HG03565 (cell line): Measurements from ENCODE around the gene ELOVL1.
"Not testable (repeated sequence)": the region's sequence is repeated elsewhere in the genome, so short reads cannot be mapped to it uniquely, and the experiment has no call there.

Experiments used
- ATAC-seq: cut with Tn5 transposase; IDR thresholded peaks from one replicate; pipeline ENCODE4 v1.9.1; 2021; ENCODE audit warnings: mild to moderate bottlenecking, moderate library complexity; ENCODE audit not compliant: unreplicated experiment

ELOVL1 gene

GRCh38 chr1:43382027-43382779, 14.4 kb upstream of the ELOVL1 start:
- ATAC-seq, result no peak

- ATAC-seq, result no peak
Observed at GRCh38 chr1:43381612-43382011, 13.8 kb upstream of the ELOVL1 start.

GRCh38 chr1:43379476-43379875, 11.7 kb upstream of the ELOVL1 start:
- ATAC-seq, result no peak

- ATAC-seq, result no peak
Observed at GRCh38 chr1:43377831-43378230, 10.0 kb upstream of the ELOVL1 start.

- ATAC-seq, result no peak
Observed at GRCh38 chr1:43376723-43377235, 9.0 kb upstream of the ELOVL1 start.

GRCh38 chr1:43373066-43373940, 5.5 kb upstream of the ELOVL1 start:
- ATAC-seq, result no peak

GRCh38 chr1:43372172-43372571, 4.4 kb upstream of the ELOVL1 start:
- ATAC-seq, result no peak

GRCh38 chr1:43370564-43370963, 2.8 kb upstream of the ELOVL1 start:
- no peak for ATAC-seq

GRCh38 chr1:43369779-43370178, 2.0 kb upstream of the ELOVL1 start:
- not testable (repeated sequence) for ATAC-seq

- no peak for ATAC-seq
Observed at GRCh38 chr1:43368646-43369020, 822 bp upstream of the ELOVL1 start.

- peak; percentile 27 for ATAC-seq
Observed at GRCh38 chr1:43367026-43367903, 546 bp downstream of the ELOVL1 start.

- ATAC-seq, result no peak
Observed at GRCh38 chr1:43366601-43367025, 1.2 kb downstream of the ELOVL1 start.

- no peak for ATAC-seq
Observed at GRCh38 chr1:43366179-43366578, 1.6 kb downstream of the ELOVL1 start.

- no peak for ATAC-seq
Observed at GRCh38 chr1:43365678-43366077, 2.1 kb downstream of the ELOVL1 start.

GRCh38 chr1:43363935-43364525, 3.8 kb downstream of the ELOVL1 start:
- ATAC-seq, result no peak

- no peak for ATAC-seq
Observed at GRCh38 chr1:43363283-43363934, 4.4 kb downstream of the ELOVL1 start.

- no peak for ATAC-seq
Observed at GRCh38 chr1:43360616-43361015, 7.2 kb downstream of the ELOVL1 start.

GRCh38 chr1:43359696-43360095, 8.1 kb downstream of the ELOVL1 start:
- no peak for ATAC-seq

- ATAC-seq, result peak; percentile 81
Observed at GRCh38 chr1:43358746-43359693, 8.8 kb downstream of the ELOVL1 start, which contains the start of gene CDC20. TSS of gene CDC20 (plus strand) at chr1:43358981. CDS start at chr1:43359216, 235 bp downstream.
